B cell (primary cell): ENCODE measurements around the gene CLCA1. TPM values are rescaled to one million over a fixed set of nuclear protein-coding genes. Genes with fewer than 3 reads are reported as not detected.

Source experiments
- ATAC-seq: fragments of 200-7000 bp; cut with Tn5 transposase; one replicate; pipeline ENCODE4 v1.10.0; 2021; ENCODE audit warnings: low read depth, mild to moderate bottlenecking, moderate number of reproducible peaks, moderate library complexity
- CTCF ChIA-PET: fragments of 350-600 bp; sonication (Branson Sonifier 250); formaldehyde crosslinking; loops from one replicate; lab custom pipeline; 2021; ENCODE audit warnings: antibody characterized with exemption, inconsistent platforms; lab: Charles Lee
- POLR2A ChIA-PET: fragments of 350-600 bp; sonication (Branson Sonifier 250); formaldehyde crosslinking; loops from one replicate; lab custom pipeline; 2021; ENCODE audit warnings: antibody characterized with exemption; lab: Charles Lee
- DNase-seq: peaks from one replicate; pipeline ENCODE4 v3.0.0; 2013
- H2AFZ ChIP-seq: 2 replicates; pipeline ENCODE4 v1.6.1; 2012; ENCODE audit warnings: mild to moderate bottlenecking, low read depth, low read length; ENCODE audit not compliant: insufficient read depth, poor library complexity, severe bottlenecking
- H3K27ac ChIP-seq, 2 donors: 1 replicate in 1 of 2; 2 replicates in 1 of 2; pipeline ENCODE4 v1.5.1; 2012 to 2013; ENCODE audit warnings: low read length in 2 of 2, mild to moderate bottlenecking in 2 of 2, moderate library complexity in 1 of 2
- H3K27me3 ChIP-seq, 4 experiments: fragments of 200-600 bp in 1 of 4; sonication (generic) in 1 of 4; replicated peaks in 1 of 4; 1 replicate in 2 of 4; 2 replicates in 2 of 4; pipeline versions ENCODE4 v1.6.1 to v1.7.0; 2013 to 2016; ENCODE audit warnings: low read length in 3 of 4, mild to moderate bottlenecking in 2 of 4, mixed read lengths in 1 of 4, moderate library complexity in 1 of 4; ENCODE audit not compliant: insufficient read depth in 4 of 4, control insufficient read depth in 3 of 4; ENCODE audit errors: control extremely low read depth in 1 of 4
- H3K36me3 ChIP-seq, 2 experiments: replicated peaks in 1 of 2; 1 replicate in 1 of 2; 2 replicates in 1 of 2; pipeline versions ENCODE4 v1.6.1 to v1.7.1; 2013; ENCODE audit warnings: low read length in 1 of 2; ENCODE audit not compliant: insufficient read depth in 2 of 2, control insufficient read depth in 1 of 2; ENCODE audit errors: control extremely low read depth in 1 of 2, extremely low read depth in 1 of 2
- H3K4me1 ChIP-seq, 2 donors: fragments of 200-600 bp in 1 of 2; sonication (generic) in 1 of 2; 1 replicate in 1 of 2; 2 replicates in 1 of 2; pipeline versions ENCODE4 v1.5.1 to v1.6.1; 2013 to 2017; ENCODE audit warnings: low read length in 2 of 2; ENCODE audit not compliant: control insufficient read depth in 2 of 2, insufficient read depth in 2 of 2
- H3K4me2 ChIP-seq: replicated peaks from 2 replicates; pipeline ENCODE3; 2012; ENCODE audit warnings: mild to moderate bottlenecking, low read depth, low read length; ENCODE audit not compliant: poor library complexity, severe bottlenecking
- H3K4me3 ChIP-seq, 5 experiments: fragments of 200-600 bp in 1 of 5; sonication (generic) in 1 of 5; 1 replicate in 3 of 5; 2 replicates in 2 of 5; pipeline versions ENCODE4 v1.5.1 to v1.7.0; 2011 to 2016; ENCODE audit warnings: low read length in 4 of 5, mild to moderate bottlenecking in 4 of 5, low read depth in 2 of 5, control low read depth in 1 of 5, moderate library complexity in 1 of 5; ENCODE audit not compliant: insufficient read depth in 1 of 5; ENCODE audit errors: control extremely low read depth in 1 of 5, extremely low read depth in 1 of 5
- H3K79me2 ChIP-seq: fragments of 200-600 bp; sonication (generic); one replicate; pipeline ENCODE4 v1.6.0; 2016; ENCODE audit warnings: low read length; ENCODE audit not compliant: control insufficient read depth, insufficient read depth
- H3K9ac ChIP-seq: fragments of 200-600 bp; sonication (generic); 2 replicates; pipeline ENCODE4 v1.6.1; 2017; ENCODE audit warnings: mild to moderate bottlenecking, low read length, moderate library complexity
- H3K9me3 ChIP-seq, 3 donors: one replicate each; pipeline versions ENCODE4 v1.6.1 to v1.7.1; 2013; ENCODE audit warnings: low read length in 2 of 3; ENCODE audit not compliant: control insufficient read depth in 2 of 3, insufficient read depth in 1 of 3; ENCODE audit errors: control extremely low read depth in 1 of 3
- H4K20me1 ChIP-seq: 2 replicates; pipeline ENCODE4 v1.6.0; 2012; ENCODE audit warnings: mild to moderate bottlenecking, low read length; ENCODE audit not compliant: insufficient read depth, control insufficient read depth, poor library complexity, severe bottlenecking
- H3K27ac Mint-ChIP-seq: one replicate; pipeline ENCODE4 v1.8.0; 2021; ENCODE audit warnings: mixed read lengths
- H3K27me3 Mint-ChIP-seq: one replicate; pipeline ENCODE4 v1.8.0; 2021; ENCODE audit warnings: mixed read lengths
- H3K4me1 Mint-ChIP-seq: one replicate; pipeline ENCODE4 v1.8.0; 2021; ENCODE audit warnings: mixed read lengths
- H3K4me3 Mint-ChIP-seq: one replicate; pipeline ENCODE4 v1.8.0; 2021; ENCODE audit warnings: mixed read lengths
- H3K9me3 Mint-ChIP-seq: one replicate; pipeline ENCODE4 v1.8.0; 2022; ENCODE audit warnings: mixed read lengths; ENCODE audit not compliant: insufficient read depth
- CTCF ChIP-seq: fragments of 200-600 bp; IDR thresholded peaks from one replicate; pipeline ENCODE4 v1.8.0; 2022; ENCODE audit warnings: antibody characterized with exemption, mild to moderate bottlenecking
- EZH2 ChIP-seq: IDR thresholded peaks from 2 replicates; pipeline ENCODE4 v1.6.1; 2012; ENCODE audit warnings: borderline replicate concordance, low read depth, mild to moderate bottlenecking, moderate library complexity, low read length; ENCODE audit not compliant: insufficient read depth, poor library complexity, severe bottlenecking
- WGBS: methylation state at CpG from one replicate; pipeline ENCODE4 v1.1.5; 2013; ENCODE audit warnings: missing lambda C conversion rate; ENCODE audit not compliant: insufficient coverage; 5-methylcytosine and 5-hydroxymethylcytosine counted together
- intact Hi-C: fragments of 100-400 bp; cut with micrococcal nuclease; formaldehyde crosslinking; loops from one replicate; pipeline ENCODE4 v1.10.0; 2022
- polyA plus RNA-seq: library from polyadenylated mRNA; depleted of rRNA; stranded (reverse); fragments of >200 nt; gene quantifications from 2 replicates; pipeline ENCODE4 v1.2.3, GENCODE V29; 2012
- total RNA-seq, 2 donors: library from RNA; stranded (reverse); fragments of 120-200 nt in 1 of 2; gene quantifications; 1 replicate in 1 of 2; 2 replicates in 1 of 2; pipeline versions ENCODE4 v1.2.3 to v1.2.4, GENCODE V29; 2013 to 2022

Gene CLCA1
- total and polyA plus RNA-seq, 2 donors (not counting 1 experiment from before 2014, with no cell fraction given), result not detected

GRCh38 chr1:86489242-86489878 lies 20.6 kb downstream of the CLCA1 start:
- Histone ChIP-seq H3K27ac (no peak overlapping the region), H3K4me1 (no peaks in the 10 kb centered on the region), H3K27me3 (peaks cover 0 to 3% (median 0%) of the 10 kb centered on the region in 4 experiments), H3K9ac (no peak overlapping the region), H4K20me1 (no peaks in the 10 kb centered on the region), H3K9me3 (no peaks in the 10 kb centered on the region), H3K4me2 (no peak overlapping the region), H3K36me3 (no peaks in the 10 kb centered on the region), H3K79me2 (no peaks in the 10 kb centered on the region), H3K4me3 (no peak overlapping the region), H2AFZ (no peak overlapping the region)
- no peaks in the 10 kb centered on the region for H3K4me1 Mint-ChIP-seq
- intact Hi-C loops, result no loop called here
- CTCF ChIA-PET, result interaction anchor here (1.8 to 3.2 kb wide), 3 partner anchors 10 to 109 kb away, joined by 5 to 18 read pairs (median 5); no protein-coding TSS in a partner anchor
- no peak overlapping the region for H3K27ac Mint-ChIP-seq
- peaks cover 14% of the 10 kb centered on the region for H3K27me3 Mint-ChIP-seq
- POLR2A ChIA-PET, result no interaction called here
- no peaks in the 10 kb centered on the region for H3K9me3 Mint-ChIP-seq
- DNase-seq, result no peak
- TF ChIP-seq CTCF, result no peak
- TF ChIP-seq EZH2, result no peak
- no peak overlapping the region for H3K4me3 Mint-ChIP-seq
- ATAC-seq, result no peak
- no CpG with 5 or more reads among the region's 2 CpGs for WGBS

- Mint-ChIP-seq H3K4me1 (no peaks in the 10 kb centered on the region), H3K4me3 (no peak overlapping the region), H3K9me3 (no peaks in the 10 kb centered on the region), H3K27ac (no peak overlapping the region), H3K27me3 (peaks cover 18% of the 10 kb centered on the region)
- H3K4me3 ChIP-seq, result no peak overlapping the region
- H3K4me1 ChIP-seq, result no peaks in the 10 kb centered on the region
- TF ChIP-seq EZH2 (no peak), CTCF (no peak)
- H3K9ac ChIP-seq, result no peak overlapping the region
- WGBS, result no CpG with 5 or more reads among the region's 2 CpGs
- no peak overlapping the region for H2AFZ ChIP-seq
- no peaks in the 10 kb centered on the region for H3K79me2 ChIP-seq
- intact Hi-C loops, result no loop called here
- no peak overlapping the region for H3K4me2 ChIP-seq
- H3K36me3 ChIP-seq, result no peaks in the 10 kb centered on the region
- no peaks in the 10 kb centered on the region for H4K20me1 ChIP-seq
- POLR2A ChIA-PET, result no interaction called here
- H3K27ac ChIP-seq, result no peak overlapping the region
- CTCF ChIA-PET, result interaction anchor here (3.2 kb wide), 1 partner anchor 8 kb away, joined by 18 read pairs; no protein-coding TSS in a partner anchor
- DNase-seq (no peak), ATAC-seq (no peak)
- peaks cover 0 to 3% (median 0%) of the 10 kb centered on the region in 4 experiments for H3K27me3 ChIP-seq
- no peaks in the 10 kb centered on the region for H3K9me3 ChIP-seq
Observed at GRCh38 chr1:86491171-86491950, 22.6 kb downstream of the CLCA1 start.
